HG03521 (cell line): ENCODE data around the gene STXBP5.
"Not testable (repeated sequence)": the region's sequence is repeated elsewhere in the genome, so short reads cannot be mapped to it uniquely, and the experiment has no call there.

Source experiments
- ATAC-seq: cut with Tn5 transposase; IDR thresholded peaks from one replicate; pipeline ENCODE4 v1.9.1; 2021; ENCODE audit warnings: mild to moderate bottlenecking, moderate library complexity; ENCODE audit not compliant: unreplicated experiment

STXBP5 gene

DNA sequence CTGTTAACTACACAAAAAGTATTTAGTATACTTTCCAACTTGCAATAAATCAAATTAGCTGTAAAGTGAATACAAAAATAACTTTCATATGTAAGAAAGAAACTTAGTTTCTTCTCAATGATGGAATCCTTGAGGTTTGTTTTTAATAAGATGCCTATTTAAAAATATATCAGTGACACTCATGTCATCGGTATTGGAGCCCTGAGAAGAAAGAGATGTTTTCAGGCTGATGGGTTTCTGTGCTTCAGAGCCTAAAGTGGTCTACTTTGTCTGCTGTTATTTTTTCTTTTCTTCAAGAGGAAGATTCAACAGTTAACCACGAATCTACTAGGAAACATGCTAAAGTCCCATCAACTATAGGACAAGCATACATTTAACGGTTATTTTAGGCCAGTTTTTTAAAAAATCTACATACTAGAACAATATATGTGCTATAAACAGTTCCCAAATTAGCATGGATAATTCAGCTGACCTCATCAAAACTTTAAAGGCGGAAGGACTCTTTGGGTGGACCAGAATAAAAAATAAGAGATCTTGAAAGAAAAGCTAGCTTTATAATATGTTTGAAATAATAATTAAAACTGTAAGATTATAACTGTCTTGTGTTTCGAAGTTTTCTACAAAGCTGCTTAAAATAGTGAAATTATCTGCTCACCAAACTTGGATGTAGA, 157.2 kb downstream of the STXBP5 start:
- ATAC-seq = no peak

DNA sequence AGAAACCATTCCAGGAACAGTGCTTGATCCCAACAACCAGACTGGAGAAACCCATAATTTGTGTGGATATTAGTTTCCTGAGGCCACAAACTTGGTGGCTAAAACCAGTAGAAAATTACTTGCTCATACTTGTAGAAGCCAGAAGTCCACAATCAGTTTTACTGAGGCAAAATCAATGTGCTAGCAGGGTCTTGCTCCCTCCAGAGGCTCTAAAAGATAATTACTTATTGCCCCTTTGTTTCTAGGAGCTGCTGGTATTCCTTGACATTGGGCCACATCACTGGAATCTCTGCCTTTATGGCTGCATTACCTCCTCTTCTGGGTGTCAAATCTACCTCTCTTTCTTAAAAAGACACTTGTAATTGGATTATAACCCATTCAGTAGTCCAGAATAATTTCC, 162.1 kb downstream of the STXBP5 start:
- no peak for ATAC-seq

DNA sequence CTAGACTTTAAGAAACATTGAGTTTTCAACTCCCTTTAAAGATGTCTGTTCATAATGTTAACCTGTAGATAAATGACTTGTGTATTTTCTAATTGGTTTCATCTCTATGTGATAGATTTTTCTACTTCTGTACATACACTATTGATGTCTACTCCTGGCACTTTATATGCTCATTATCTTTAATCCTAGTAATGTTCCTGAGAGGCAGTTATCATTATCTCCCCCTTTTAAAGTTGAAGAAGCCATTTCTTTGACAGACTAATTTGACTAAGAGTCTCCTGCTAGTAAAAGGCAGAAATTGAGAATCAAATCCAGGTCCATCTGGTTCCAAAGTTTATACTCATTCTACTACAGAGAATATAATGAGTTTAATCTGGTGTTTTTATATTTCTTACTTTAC, 167.1 kb downstream of the STXBP5 start:
- no peak for ATAC-seq

DNA sequence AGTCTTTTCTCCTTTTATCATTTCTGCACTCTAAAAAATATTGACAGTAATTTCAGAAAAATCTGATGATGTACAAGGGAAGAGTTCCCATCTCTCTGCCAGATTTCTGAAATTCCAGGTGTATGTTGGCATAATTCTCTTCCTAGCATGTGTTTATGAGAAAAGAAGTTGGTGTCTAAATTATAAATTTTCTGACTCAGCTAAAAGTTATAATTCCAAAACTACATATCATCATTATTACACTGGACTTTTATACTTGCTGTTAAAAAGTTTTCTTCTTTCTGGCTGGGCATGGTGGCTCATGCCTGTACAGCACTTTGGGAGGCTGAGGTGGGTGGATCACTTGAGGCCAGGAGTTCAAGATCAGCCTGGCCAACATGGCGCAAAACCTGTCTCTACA, 168.6 kb downstream of the STXBP5 start:
- ATAC-seq = no peak

DNA sequence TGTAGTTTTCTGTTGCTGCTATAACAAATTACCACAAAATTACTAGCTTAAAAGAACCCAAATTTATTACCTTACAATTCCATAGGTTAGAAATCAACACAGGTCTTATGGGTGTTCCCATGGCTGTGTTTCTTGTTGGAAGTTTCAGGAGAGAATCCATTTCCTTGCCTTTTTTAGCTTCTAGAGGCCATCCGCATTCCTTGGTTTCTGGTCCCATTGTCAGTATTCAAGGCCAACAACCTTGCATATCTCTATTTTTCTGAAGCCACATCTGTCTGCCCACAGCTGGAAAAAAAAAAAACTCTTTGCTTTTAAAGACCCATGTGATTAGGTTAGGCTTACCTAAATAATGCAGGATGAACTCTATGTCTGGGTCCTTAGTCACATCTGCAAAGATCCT, 174.6 kb downstream of the STXBP5 start:
- no peak for ATAC-seq

DNA sequence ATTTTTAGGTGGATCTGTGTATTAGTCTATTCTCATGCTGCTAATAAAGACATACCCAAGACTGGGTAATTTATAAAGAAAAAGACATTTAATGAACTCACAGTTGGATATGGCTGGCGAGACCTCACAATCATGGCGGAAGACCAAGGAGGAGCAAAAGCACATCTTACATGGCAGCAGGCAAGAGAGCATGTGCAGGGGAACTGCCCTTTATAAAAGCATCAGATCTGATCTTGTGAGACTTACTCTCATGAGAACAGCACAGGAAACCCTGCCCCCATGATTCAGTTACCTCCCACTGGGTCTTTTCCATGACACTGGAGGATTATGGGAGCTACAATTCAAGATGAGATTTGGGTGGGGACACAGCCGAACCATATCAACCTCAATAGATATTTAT, 176.6 kb downstream of the STXBP5 start:
- ATAC-seq = not testable (repeated sequence)

DNA sequence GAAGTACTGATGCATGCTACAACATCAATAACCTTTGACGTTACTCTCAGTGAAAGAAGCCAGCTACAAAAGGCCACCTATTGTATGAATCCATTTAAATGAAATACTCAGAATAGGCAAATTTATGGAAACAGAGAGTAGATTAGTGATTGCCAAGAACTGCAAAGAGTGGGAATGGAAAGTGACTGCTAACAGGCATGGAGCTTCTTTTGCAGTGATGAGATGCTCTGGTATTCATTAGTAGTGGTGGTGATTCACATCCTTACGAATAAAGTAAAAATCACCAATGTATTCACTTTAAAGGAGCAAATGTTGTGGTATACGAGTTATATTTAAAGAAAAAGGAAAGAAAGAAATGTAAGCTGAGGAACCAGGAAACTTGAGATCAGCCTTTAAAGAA, 177.5 kb downstream of the STXBP5 start:
- ATAC-seq = no peak

DNA sequence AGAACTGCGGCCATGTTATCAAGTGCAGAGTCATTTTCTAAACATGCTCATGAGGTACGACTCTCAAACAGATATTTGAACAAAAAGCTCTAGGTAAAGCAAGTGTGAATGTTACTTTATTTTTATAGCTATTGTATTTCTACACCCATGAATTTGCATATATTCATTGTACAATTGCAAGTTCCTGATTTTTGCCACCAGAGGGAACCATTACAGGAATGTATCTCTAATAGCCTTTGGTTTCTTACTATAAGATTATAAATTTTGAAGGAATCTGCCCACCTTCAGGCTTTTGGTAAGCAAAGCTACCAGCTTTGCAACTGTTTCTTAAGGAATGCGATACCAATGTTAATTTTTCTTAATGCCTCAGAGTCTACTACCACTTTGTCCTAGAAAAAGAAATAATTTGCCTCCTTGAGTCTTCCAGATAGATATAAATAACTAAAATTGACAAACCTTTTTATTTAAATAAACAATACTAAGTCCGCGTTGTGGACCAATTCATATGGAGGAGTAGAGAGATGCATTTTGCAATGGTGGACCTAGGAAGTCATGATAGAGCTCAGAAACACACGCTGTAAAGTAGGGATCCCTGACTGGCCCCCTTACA, 178.8 kb downstream of the STXBP5 start:
- ATAC-seq = no peak

DNA sequence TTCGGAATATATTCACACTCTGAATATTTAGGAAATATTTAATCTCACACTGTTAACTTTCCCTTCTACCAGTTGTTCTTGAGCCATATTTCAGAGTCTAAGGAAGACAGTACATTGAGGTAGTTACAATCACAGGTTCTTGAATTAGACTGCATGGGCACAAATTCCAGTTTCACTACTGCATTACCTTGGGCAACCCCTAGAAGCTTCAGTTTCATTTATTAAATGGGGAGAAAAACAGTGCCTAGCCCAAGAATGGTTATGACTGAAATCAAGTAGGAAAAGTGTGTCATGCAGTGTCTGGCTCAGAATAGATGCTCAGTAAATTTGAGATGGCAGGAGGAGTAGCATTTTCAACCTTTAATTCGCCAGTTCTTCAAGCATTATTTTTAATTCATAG, 179.8 kb downstream of the STXBP5 start:
- ATAC-seq = no peak

DNA sequence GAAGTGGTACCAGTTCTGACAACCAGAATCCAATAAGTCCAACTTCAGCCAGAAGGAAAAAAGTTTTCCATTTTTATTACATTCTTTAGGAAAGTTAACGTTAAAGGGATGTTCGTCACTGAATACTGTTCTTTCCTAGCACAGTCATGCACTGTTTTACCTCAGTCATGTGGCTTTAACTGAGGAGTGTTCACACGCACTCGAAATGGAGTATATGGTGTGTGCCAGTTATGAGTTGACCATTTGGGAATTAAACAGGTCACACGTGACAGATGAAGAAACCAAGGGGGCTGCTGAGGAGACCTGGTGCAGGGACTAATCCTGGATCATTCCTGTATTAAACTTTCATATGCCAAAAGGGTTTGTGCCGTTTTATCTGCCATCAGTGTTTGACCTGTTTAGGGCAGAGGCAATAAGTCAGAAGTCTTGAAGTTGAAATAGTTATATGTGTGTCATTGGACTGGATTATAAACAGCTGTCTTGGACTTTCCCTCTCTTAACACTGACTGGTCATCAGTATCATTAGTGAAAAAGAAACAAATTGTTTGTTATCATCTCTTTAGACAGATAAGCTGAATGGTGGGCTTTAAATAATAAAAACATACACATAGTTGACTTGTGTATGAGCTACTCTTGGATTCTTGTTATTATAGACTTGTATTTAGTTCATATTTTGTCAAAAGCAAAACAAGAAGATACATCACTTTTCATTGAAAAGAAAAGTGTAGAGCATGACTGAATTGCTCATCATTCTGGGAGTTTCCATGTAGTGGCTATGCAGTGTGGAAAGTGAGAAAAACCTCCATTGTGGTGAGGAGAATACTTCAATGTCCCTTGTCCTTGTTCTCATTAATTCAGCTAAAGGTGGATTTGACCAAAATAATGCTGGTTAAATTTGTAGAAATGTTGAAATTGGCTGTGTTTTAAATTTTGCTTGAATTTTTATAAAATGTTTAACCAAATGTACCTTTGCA, 180.8 kb downstream of the STXBP5 start:
- peak; percentile 67 for ATAC-seq

DNA sequence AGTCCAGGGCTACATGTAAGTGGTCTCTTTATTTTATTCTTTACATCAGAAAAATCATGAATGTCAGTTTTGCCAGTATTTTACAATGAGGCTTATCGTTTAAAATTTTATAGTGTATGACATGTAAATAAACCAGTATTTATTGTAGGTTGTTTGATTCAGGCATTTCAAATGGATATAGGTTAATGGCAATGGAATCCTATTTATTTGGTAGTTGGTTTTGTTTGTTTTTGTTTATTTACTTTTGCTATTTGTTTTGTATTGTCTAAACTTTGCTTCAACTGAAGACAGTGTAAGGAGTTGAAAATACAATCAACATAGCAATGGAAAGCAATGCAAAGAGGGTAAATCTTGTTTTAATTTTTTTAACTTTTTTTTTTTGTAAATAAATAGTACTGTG, 185.2 kb downstream of the STXBP5 start:
- ATAC-seq = no peak

DNA sequence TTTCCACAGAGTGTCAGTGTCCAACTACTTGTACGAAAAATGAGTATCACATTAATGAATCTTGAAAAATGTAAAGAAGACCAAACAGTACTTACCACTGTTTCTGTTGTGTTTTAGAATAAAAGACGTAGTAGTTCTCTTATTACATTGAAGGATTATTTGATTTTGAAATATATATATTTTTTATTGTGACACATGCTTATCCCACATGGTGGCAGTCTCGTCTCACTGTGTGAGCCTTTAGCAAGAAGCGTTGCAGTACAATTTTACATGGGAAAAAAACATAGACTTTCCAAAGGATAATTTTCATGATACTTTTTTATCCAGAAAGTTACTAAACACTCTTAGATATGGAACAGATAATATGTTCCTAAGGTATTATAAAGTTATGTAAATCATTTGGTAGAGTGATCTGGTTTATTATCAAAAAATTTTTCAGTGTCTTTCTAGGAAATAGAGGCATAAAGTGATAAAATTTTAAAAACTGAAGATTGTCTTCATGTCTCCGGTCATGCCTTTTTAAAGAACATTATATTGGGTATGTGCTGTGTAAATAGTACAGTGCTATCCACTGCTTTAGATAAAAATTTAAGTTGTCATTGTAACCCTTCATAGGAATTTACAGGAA, 186.8 kb downstream of the STXBP5 start:
- no peak for ATAC-seq

DNA sequence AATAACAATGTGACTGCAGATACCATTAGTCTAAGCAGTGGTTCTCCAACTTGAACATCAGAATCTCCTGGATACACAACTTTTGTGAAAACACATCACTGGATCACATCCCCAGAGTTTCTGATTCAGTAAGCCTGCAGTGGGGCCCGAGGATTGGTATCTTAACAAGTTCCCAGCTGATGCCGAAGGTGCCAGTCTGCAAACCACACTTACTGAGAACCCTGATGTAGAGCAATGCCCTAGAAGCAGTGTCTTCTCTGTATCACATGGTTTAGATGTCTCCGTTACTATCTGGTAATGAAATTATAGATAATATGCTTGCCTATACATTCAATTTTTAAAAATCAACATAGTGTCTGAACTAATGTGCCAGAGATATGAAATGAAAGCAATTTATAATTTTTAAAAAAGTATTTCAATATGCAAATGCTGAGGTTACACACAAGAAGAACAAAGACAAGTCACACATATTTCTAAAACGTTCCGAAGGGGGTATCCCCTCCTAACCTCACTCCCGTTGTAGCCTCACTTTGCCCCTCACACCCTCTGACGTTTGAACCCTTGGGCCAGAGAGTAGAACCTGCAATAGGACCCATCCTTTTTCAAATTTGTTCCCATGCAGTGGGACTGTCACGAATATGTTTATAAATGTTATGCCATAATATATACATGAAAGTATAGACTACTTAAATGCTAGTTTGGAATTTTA, 188.9 kb downstream of the STXBP5 start:
- no peak for ATAC-seq

DNA sequence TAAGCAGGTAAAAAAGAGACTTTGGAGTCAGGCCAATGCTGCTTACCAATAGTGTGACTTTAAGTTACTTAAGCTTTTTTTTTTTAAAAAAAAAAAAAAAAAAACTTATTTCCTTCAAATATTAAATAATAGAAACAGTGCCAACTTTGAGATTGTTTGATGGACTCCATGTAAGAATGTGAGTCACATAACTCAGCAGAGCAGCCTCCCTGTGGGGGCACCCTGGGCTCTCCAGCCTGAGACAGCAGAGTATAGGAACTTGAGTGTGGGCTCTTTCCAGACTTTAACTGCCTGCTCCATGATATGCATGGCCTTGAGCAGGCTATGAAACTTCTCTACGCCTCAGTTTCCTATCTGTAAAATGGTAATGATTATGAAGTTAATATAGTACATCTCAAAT, 190.9 kb downstream of the STXBP5 start:
- ATAC-seq = no peak

DNA sequence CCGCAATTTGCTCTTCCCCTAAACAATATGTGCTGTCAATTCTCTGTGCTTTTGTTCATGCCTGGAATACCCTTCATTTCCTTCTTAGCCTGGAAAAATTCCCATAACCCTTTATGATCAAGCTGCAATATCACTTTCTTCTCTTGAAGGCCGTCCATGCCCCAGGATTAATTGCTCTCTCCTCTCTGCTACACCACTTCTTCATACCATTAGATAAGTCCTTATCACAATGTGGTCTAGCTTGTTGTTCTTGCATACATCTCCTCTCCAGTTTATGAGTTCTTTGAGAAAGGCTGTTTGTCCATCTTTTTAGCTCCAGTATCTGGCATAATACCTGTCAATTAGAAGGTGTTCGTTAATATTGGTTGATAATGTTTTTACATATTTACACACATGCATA, 193.1 kb downstream of the STXBP5 start:
- ATAC-seq = no peak

DNA sequence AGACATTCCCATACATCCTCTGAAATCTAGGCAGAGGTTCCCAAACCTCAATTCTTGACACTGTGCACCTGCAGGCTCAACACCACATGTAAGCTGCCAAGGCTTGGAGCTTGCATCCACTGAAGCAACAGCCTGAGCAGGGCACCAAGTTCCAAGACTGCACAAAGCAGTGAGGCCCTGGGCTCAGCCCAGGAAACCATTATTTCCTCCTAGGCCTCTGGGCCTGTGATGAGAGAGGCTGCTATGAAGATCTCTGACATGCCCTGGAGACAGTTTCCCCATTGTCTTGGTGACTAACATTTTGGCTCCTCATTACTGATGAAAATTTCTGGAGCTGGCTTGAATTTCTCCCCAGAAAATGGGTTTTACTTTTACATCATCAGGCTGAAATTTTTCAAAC, 196.8 kb downstream of the STXBP5 start:
- no peak for ATAC-seq

DNA sequence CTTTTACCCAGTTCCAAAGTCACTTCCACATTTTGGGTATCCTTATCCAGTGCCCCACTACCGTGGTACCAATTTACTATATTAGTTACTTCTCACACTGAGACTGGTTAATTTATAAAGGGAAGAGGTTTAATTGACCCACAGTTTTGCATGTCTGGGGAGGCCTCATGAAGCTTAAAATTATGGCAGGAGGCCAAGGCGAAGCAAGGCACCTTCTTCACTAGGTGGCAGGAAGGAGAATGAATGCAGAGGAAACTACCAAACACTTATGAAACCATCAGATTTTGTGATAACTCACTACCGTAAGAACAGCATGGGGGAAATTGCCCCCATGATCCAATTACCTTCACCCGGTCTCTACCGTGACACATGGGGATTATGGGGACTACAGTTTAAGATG, 197.6 kb downstream of the STXBP5 start:
- no peak for ATAC-seq

DNA sequence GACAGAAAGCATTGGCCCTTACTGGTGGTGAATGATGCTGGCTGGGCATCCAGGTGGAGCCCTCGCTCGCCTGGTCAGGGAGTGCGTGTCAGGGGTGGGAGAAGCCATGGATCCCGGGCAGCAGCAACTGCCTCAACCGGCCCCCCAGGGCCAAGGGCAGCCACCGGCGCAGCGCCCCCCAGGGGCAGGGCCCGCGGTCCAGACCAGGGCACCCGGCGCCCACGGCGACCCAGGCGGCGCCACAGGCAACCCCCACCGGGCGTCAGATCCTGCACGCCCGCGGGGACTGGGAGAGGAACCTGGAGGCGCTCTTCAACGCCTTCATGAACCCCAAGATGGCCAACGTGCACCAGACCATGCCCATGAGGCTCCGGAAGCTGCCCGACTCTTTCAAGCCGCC, 202.6 kb downstream of the STXBP5 start:
- no peak for ATAC-seq

DNA sequence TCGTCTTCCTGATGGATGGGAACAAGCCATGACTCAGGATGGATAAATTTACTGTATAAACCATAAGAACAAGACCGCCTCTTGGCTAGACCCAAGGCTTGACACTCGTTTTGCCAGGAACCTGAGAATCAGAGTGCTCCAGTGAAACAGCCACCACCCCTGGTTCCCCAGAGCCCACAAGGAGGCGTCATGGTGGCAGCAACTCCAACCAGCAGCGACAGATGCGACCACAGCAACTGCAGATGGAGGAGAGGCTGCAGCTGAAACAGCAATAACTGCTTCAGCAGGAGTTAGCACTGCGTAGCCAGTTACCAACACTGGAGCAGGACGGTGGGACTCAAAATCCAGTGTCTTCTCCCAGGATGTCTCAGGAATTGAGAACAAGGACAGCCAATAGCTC, 203.4 kb downstream of the STXBP5 start:
- ATAC-seq = no peak

DNA sequence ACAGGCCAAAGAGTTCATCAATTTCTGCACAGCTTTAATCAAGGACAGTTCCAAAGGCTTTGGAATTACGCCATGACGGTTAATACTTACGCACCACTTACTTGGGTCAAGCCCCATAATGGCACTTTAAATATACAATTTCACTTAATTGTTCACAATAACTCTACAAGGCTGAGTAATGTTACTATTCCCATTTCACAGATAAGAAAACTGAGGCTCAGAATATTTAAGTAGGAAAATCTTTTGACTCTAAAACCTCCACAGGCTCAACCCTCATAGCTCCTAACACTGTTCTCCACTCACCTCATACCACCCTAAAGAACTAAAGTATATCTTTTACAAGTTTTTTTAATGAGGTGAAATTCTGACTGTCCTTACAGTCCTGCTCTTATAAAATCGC, 212.4 kb downstream of the STXBP5 start:
- no peak for ATAC-seq

DNA sequence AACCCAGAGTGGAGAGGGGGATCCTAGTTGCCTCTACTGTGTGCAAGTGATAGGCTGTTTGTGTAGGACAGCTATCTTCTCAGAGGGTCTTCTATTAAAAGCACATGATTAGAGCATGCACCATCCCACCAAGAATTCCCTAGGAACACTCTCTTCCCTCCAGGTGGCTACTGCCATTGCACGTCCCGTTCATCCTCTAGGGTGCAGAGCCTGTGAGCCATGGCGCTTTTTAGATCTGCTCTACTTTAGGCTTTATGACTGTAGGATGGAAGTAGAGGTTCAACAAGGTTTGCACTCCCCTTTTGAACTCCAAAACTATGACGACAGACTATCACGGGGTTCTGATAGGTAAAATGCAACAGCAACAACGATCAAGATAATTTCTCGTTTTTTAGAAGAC, 213.7 kb downstream of the STXBP5 start:
- no peak for ATAC-seq
